Esophagus squamous epithelium (tissue), 4 donors: ENCODE results near the gene ADAMTS2.

Experiments
- POLR2A ChIP-seq, 4 donors: fragments of 450-650 bp; IDR thresholded peaks; one replicate each; pipeline ENCODE4 v1.6.1; 2017; ENCODE audit warnings: antibody characterized with exemption in 4 of 4, mild to moderate bottlenecking in 4 of 4, moderate library complexity in 3 of 4
- TF ChIP-seq, protein P1 (sequence below), 6 experiments: fragments of 450-650 bp in 4 of 6; fragments of 200-600 bp in 2 of 6; sonication (generic) in 2 of 6; IDR thresholded peaks; one replicate each; pipeline ENCODE4 v1.5.1; 2016 to 2019; ENCODE audit warnings: antibody characterized with exemption in 6 of 6, mild to moderate bottlenecking in 4 of 6, moderate library complexity in 4 of 6

GRCh38 chr5:179255527-179256327 is 89.5 kb downstream of the ADAMTS2 start:
- TF ChIP-seq, protein P1, sequence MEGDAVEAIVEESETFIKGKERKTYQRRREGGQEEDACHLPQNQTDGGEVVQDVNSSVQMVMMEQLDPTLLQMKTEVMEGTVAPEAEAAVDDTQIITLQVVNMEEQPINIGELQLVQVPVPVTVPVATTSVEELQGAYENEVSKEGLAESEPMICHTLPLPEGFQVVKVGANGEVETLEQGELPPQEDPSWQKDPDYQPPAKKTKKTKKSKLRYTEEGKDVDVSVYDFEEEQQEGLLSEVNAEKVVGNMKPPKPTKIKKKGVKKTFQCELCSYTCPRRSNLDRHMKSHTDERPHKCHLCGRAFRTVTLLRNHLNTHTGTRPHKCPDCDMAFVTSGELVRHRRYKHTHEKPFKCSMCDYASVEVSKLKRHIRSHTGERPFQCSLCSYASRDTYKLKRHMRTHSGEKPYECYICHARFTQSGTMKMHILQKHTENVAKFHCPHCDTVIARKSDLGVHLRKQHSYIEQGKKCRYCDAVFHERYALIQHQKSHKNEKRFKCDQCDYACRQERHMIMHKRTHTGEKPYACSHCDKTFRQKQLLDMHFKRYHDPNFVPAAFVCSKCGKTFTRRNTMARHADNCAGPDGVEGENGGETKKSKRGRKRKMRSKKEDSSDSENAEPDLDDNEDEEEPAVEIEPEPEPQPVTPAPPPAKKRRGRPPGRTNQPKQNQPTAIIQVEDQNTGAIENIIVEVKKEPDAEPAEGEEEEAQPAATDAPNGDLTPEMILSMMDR (IDR thresholded peaks at IDR 0.05) = no peak
- no peak for TF ChIP-seq POLR2A (IDR thresholded peaks at IDR 0.05)
